Heart right ventricle (tissue), 16 donors: ENCODE measurements around the gene KCNQ1. TPM values are rescaled to one million over a fixed set of nuclear protein-coding genes. Genes with fewer than 3 reads are reported as not detected.

Source experiments
- ATAC-seq, 8 donors: fragments of 200-7000 bp; cut with Tn5 transposase; one replicate each; pipeline ENCODE4 v1.9.1; 2020; ENCODE audit warnings: mild to moderate bottlenecking in 8 of 8, moderate library complexity in 8 of 8, moderate number of reproducible peaks in 1 of 8
- DNase-seq, 2 donors: peaks; one replicate each; pipeline ENCODE4 v3.0.0-alpha.2; 2020
- H3K27ac ChIP-seq, 10 donors: fragments of 200-600 bp; sonication (generic) in 2 of 10; one replicate each; pipeline versions ENCODE4 v1.5.0 to v1.8.0; 2020 to 2022; ENCODE audit warnings: mild to moderate bottlenecking in 3 of 10
- H3K27me3 ChIP-seq, 7 donors: fragments of 200-600 bp; one replicate each; pipeline ENCODE4 v1.8.0; 2021 to 2022; ENCODE audit warnings: mild to moderate bottlenecking in 2 of 7
- H3K36me3 ChIP-seq, 9 donors: fragments of 200-600 bp; sonication (generic) in 1 of 9; one replicate each; pipeline versions ENCODE4 v1.5.0 to v1.8.0; 2020 to 2022; ENCODE audit warnings: mild to moderate bottlenecking in 2 of 9
- H3K4me1 ChIP-seq, 9 donors: fragments of 200-600 bp; sonication (generic) in 1 of 9; one replicate each; pipeline versions ENCODE4 v1.5.0 to v1.8.0; 2020 to 2022; ENCODE audit warnings: mild to moderate bottlenecking in 4 of 9
- H3K4me3 ChIP-seq, 10 donors: fragments of 200-600 bp; sonication (generic) in 2 of 10; one replicate each; pipeline versions ENCODE4 v1.5.0 to v1.8.0; 2020 to 2022; ENCODE audit warnings: mild to moderate bottlenecking in 7 of 10, moderate library complexity in 2 of 10
- H3K9me3 ChIP-seq, 11 donors: fragments of 200-600 bp in 10 of 11; sonication (generic) in 2 of 11; one replicate each; pipeline versions ENCODE4 v1.5.0 to v1.8.0; 2013 to 2022; ENCODE audit warnings: mild to moderate bottlenecking in 2 of 11, control low read depth in 1 of 11, moderate library complexity in 1 of 11
- CTCF ChIP-seq, 9 donors: fragments of 200-600 bp; sonication (generic) in 2 of 9; IDR thresholded peaks; one replicate each; pipeline versions ENCODE4 v1.5.0 to v1.8.0; 2021 to 2022; ENCODE audit warnings: antibody characterized with exemption in 9 of 9, mild to moderate bottlenecking in 5 of 9, moderate library complexity in 1 of 9
- WGBS, 2 donors: extraction: QIAGEN DNeasy Blood & Tissue Kit; methylation state at CpG; one replicate each; pipeline ENCODE4 v1.1.7; 2013; ENCODE audit warnings: inconsistent platforms in 1 of 2; 5-methylcytosine and 5-hydroxymethylcytosine counted together
- intact Hi-C, 10 donors: fragments of 100-400 bp; cut with DNase I; formaldehyde crosslinking; loops; one replicate each; pipeline versions ENCODE4 v1.11.1 to v1.14.2; 2022
- polyA plus RNA-seq, 2 donors: library from polyadenylated mRNA; stranded (reverse); fragments of 200-250 nt; gene quantifications; one replicate each; pipeline ENCODE4 v1.2.3, GENCODE V29; 2013
- total RNA-seq, 10 donors: library from RNA; stranded (reverse); fragmentation: NEBNext Ultra II Directional in 3 of 10; extraction: Animal tissue kit (Norgen Biotek cat#: 25700) in 3 of 10; gene quantifications; one replicate each; pipeline versions ENCODE4 v1.2.1 to v1.2.4, GENCODE V29; 2021 to 2023
- donor health status: Arrhythmogenic right ventricular cardiomyopathy.
- donor health status: ischemic (EF 13 %, LVEDD 7.1; RV severe dilation, severe dysfunction).
- donor health status: healthy with polysubstance abuse.
- donor health status: DM: no; HTN: yes; CAD: no.
- donor health status: DM: no; HTN: no; CAD: no.
- donor health status: ischemic (EF 25% LVEDD 6.9; RV normal size, moderate dysfunction).
- donor health status: ischemic (EF 25% LVEDD 5.7; RV mildly dilated, moderate dysfunction).
- donor health status: healthy.
- donor health status: DM: yes; HTN: yes; CAD: no.
- donor health status: Ischemic cardiomyopathy.
- donor health status: ischemic (EF 35%, LVEDD 5.7; RV mildly dilated, moderate dysfunction).
- donor health status: nonischemic (EF 11% LVEDD 7.7; RV severe dilation, severe dysfunction).
- donor health status: DM: yes; HTN: yes; CAD: no.
- donor health status: PGD.
- donor health status: ischemic (EF 29% LVEDD 5.4; RV normal size, mild dysfunction).
- donor health status: nonischemic (EF 23%, LVEDD 6.1; RV moderate dilation, normal function).

Gene KCNQ1
- total and polyA plus RNA-seq, 12 donors = 19.9 to 48.2 (median 33.7) TPM

DNA sequence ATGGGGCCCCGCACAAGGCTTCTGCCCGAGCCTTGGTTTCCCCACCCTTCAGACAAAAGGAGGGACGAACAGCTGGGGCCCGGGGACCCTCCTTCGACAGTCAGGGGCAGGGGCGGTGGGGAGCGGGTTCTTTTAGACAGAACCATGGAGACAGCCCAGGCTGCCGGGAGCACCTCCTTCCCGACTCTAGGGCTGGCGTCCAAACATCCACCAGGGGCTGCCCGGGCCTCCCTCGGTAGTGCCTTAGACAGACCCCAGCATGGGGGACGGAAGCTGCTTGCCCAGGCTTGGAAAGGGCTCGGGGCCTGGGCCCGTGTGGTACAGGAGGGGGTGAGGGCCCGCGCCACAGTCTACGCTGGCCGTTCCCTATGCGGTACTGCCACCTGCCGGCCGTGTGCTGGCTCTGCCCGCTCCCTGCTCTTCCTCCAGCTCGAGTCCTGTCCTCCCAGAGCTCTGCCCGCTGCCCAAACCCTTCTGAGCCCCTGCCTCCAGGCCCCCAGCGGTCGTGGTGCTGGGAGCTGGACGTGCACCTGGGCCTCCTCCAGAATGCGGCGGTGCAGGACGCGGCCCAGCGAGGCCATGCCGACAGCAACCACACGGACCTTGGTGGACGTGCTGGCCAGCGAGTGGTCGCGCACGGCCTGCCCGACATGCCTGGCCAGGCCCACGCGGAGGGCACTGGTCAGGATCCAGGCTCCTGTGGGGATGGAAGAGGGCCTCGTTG lies 24.1 kb upstream of the KCNQ1 start:
- peak; percentile 83 to 97 (median 95) for TF ChIP-seq CTCF (IDR thresholded peaks at IDR 0.05)

GRCh38 chr11:2421226-2421994 lies 23.4 kb upstream of the KCNQ1 start:
- DNase-seq = peak in 1 of 2 donors; percentile 17
- WGBS, 2 donors = 76% methylated on average over 19 of the region's 19 CpGs
- intact Hi-C loops = loop anchor here in 6 of 10 donors (2.0 kb wide), 4 partner anchors 117 to 235 kb away; no protein-coding TSS in a partner anchor

More for the DNA sequence above, 24.1 kb upstream of the KCNQ1 start:
- H3K27ac ChIP-seq = no peak overlapping the region
- no peaks in the 10 kb centered on the region for H3K36me3 ChIP-seq
- ATAC-seq = peak; percentile 89 to 97 (median 94)
- intact Hi-C loops = loop anchor here (1.0 to 2.0 kb wide), 7 partner anchors 115 to 234 kb away; no protein-coding TSS in a partner anchor
- peak; percentile 65 to 83 for DNase-seq
- peak overlapping the region in 4 of 10 donors; percentile 3 to 27 (median 12) for H3K4me3 ChIP-seq
- peaks cover 0 to 15% (median 9%) of the 10 kb centered on the region in 9 donors for H3K4me1 ChIP-seq
- peaks cover 0 to 18% (median 6%) of the 10 kb centered on the region in 7 donors for H3K27me3 ChIP-seq
- H3K9me3 ChIP-seq = no peaks in the 10 kb centered on the region
- WGBS, 2 donors = 23 to 25% methylated on average over 44 of the region's 44 CpGs

GRCh38 chr11:2421996-2422395 lies 22.8 kb upstream of the KCNQ1 start:
- intact Hi-C loops = loop anchor here in 6 of 10 donors (2.0 kb wide), 4 partner anchors 117 to 235 kb away; no protein-coding TSS in a partner anchor
- ATAC-seq (no peak), DNase-seq (no peak)
- no peak overlapping the region for H3K27ac ChIP-seq
- H3K4me1 ChIP-seq = peaks cover 0 to 15% (median 9%) of the 10 kb centered on the region in 9 donors
- H3K4me3 ChIP-seq = no peak overlapping the region
- peaks cover 0 to 18% (median 6%) of the 10 kb centered on the region in 7 donors for H3K27me3 ChIP-seq
- WGBS, 2 donors = 89 to 90% methylated on average over 17 of the region's 17 CpGs
- no peaks in the 10 kb centered on the region for H3K36me3 ChIP-seq
- H3K9me3 ChIP-seq = no peaks in the 10 kb centered on the region
- TF ChIP-seq CTCF (IDR thresholded peaks at IDR 0.05) = no peak

More at GRCh38 chr11:2421226-2421994, 23.4 kb upstream of the KCNQ1 start:
- peaks cover 0 to 18% (median 6%) of the 10 kb centered on the region in 7 donors for H3K27me3 ChIP-seq
- H3K9me3 ChIP-seq = no peaks in the 10 kb centered on the region
- no peak for TF ChIP-seq CTCF (IDR thresholded peaks at IDR 0.05)
- no peak overlapping the region for H3K27ac ChIP-seq
- ATAC-seq = peak in 1 of 8 donors; percentile 1
- H3K36me3 ChIP-seq = no peaks in the 10 kb centered on the region
- H3K4me3 ChIP-seq = no peak overlapping the region
- peaks cover 0 to 15% (median 9%) of the 10 kb centered on the region in 9 donors for H3K4me1 ChIP-seq

GRCh38 chr11:2422461-2423156 lies 22.2 kb upstream of the KCNQ1 start:
- DNase-seq = peak in 1 of 2 donors; percentile 10
- intact Hi-C loops = no loop called here

More at GRCh38 chr11:2422461-2423156, 22.2 kb upstream of the KCNQ1 start:
- peaks cover 0 to 15% (median 9%) of the 10 kb centered on the region in 9 donors for H3K4me1 ChIP-seq
- H3K9me3 ChIP-seq = no peaks in the 10 kb centered on the region
- H3K36me3 ChIP-seq = no peaks in the 10 kb centered on the region
- peaks cover 0 to 18% (median 6%) of the 10 kb centered on the region in 7 donors for H3K27me3 ChIP-seq
- TF ChIP-seq CTCF (IDR thresholded peaks at IDR 0.05) = no peak
- no peak for ATAC-seq
- H3K4me3 ChIP-seq = no peak overlapping the region
- WGBS, 2 donors = 78 to 79% methylated on average over 14 of the region's 14 CpGs
- H3K27ac ChIP-seq = no peak overlapping the region
